ENCODE results near the gene HNRNPDL.
A peak's percentile ranks its signal among the peaks of the same experiment; 100 is the strongest.

HNRNPDL gene

GRCh38 chr4:82437285-82438005 lies 7.2 kb upstream of the HNRNPDL start:
- H4K20me1 ChIP-seq (ENCODE audit: control insufficient read depth, insufficient read depth, low read depth, low read length): peaks cover 29% of the 10 kb centered on the region
- peaks cover 100% of the 10 kb centered on the region for H3K79me2 ChIP-seq (ENCODE audit: control insufficient read depth, low read length)
- H3K4me2 ChIP-seq (ENCODE audit: low read length): peak overlapping the region; percentile 26
- no peaks in the 10 kb centered on the region for H3F3A ChIP-seq (ENCODE audit: control insufficient read depth, insufficient read depth)
- no peaks in the 10 kb centered on the region for H3K27me3 ChIP-seq (ENCODE audit: control insufficient read depth, low read length)
- H3K4me3 ChIP-seq (ENCODE audit: low read length): no peak overlapping the region
- H3K27ac ChIP-seq (ENCODE audit: low read depth, low read length): no peak overlapping the region
- H3K9me2 ChIP-seq (replicated peaks; ENCODE audit: control insufficient read depth, low read length): no peaks in the 10 kb centered on the region
- H3K4me1 ChIP-seq (ENCODE audit: control insufficient read depth, low read length): peaks cover 60% of the 10 kb centered on the region
- TF ChIP-seq EZH2phosphoT487 (IDR thresholded peaks at IDR 0.05; ENCODE audit: borderline replicate concordance, low read length): no peak
- TF ChIP-seq CTCF (IDR thresholded peaks at IDR 0.05; ENCODE audit: low read depth, low read length, poor library complexity, severe bottlenecking): no peak
- peaks cover 84% of the 10 kb centered on the region for H3K36me3 ChIP-seq (ENCODE audit: control insufficient read depth, low read length)
- no peaks in the 10 kb centered on the region for H3K9me3 ChIP-seq (ENCODE audit: control insufficient read depth, insufficient read depth, low read length)

GRCh38 chr4:82436780-82437179 lies 6.5 kb upstream of the HNRNPDL start:
- Histone ChIP-seq H3K4me1 (ENCODE audit: control insufficient read depth, low read length) (peaks cover 67% of the 10 kb centered on the region), H3K9me3 (ENCODE audit: control insufficient read depth, insufficient read depth, low read length) (no peaks in the 10 kb centered on the region), H3K4me3 (ENCODE audit: low read length) (no peak overlapping the region), H3K4me2 (ENCODE audit: low read length) (peak overlapping the region; percentile 26), H3F3A (ENCODE audit: control insufficient read depth, insufficient read depth) (no peaks in the 10 kb centered on the region), H3K27ac (ENCODE audit: low read depth, low read length) (no peak overlapping the region), H3K9me2 (replicated peaks; ENCODE audit: control insufficient read depth, low read length) (no peaks in the 10 kb centered on the region), H3K27me3 (ENCODE audit: control insufficient read depth, low read length) (no peaks in the 10 kb centered on the region), H4K20me1 (ENCODE audit: control insufficient read depth, insufficient read depth, low read depth, low read length) (peaks cover 26% of the 10 kb centered on the region), H3K79me2 (ENCODE audit: control insufficient read depth, low read length) (peaks cover 100% of the 10 kb centered on the region), H3K36me3 (ENCODE audit: control insufficient read depth, low read length) (peaks cover 86% of the 10 kb centered on the region)
- TF ChIP-seq CTCF (IDR thresholded peaks at IDR 0.05; ENCODE audit: low read depth, low read length, poor library complexity, severe bottlenecking) (no peak), EZH2phosphoT487 (IDR thresholded peaks at IDR 0.05; ENCODE audit: borderline replicate concordance, low read length) (no peak)

GRCh38 chr4:82436130-82436529 lies 5.9 kb upstream of the HNRNPDL start:
- Histone ChIP-seq H3K36me3 (ENCODE audit: control insufficient read depth, low read length) (peaks cover 89% of the 10 kb centered on the region), H3K4me2 (ENCODE audit: low read length) (peak overlapping the region; percentile 26; the same call in 1 of the 2 replicates), H3K9me3 (ENCODE audit: control insufficient read depth, insufficient read depth, low read length) (no peaks in the 10 kb centered on the region), H3K4me3 (ENCODE audit: low read length) (no peak overlapping the region), H3F3A (ENCODE audit: control insufficient read depth, insufficient read depth) (no peaks in the 10 kb centered on the region), H3K79me2 (ENCODE audit: control insufficient read depth, low read length) (peaks cover 100% of the 10 kb centered on the region), H3K9me2 (replicated peaks; ENCODE audit: control insufficient read depth, low read length) (no peaks in the 10 kb centered on the region), H3K4me1 (ENCODE audit: control insufficient read depth, low read length) (peaks cover 72% of the 10 kb centered on the region), H4K20me1 (ENCODE audit: control insufficient read depth, insufficient read depth, low read depth, low read length) (peaks cover 27% of the 10 kb centered on the region), H3K27me3 (ENCODE audit: control insufficient read depth, low read length) (no peaks in the 10 kb centered on the region), H3K27ac (ENCODE audit: low read depth, low read length) (no peak overlapping the region)
- no peak for TF ChIP-seq EZH2phosphoT487 (IDR thresholded peaks at IDR 0.05; ENCODE audit: borderline replicate concordance, low read length)

- H4K20me1 ChIP-seq (ENCODE audit: control insufficient read depth, insufficient read depth, low read depth, low read length): peaks cover 23% of the 10 kb centered on the region
- H3K4me2 ChIP-seq (ENCODE audit: low read length): no peak overlapping the region
- H3K27ac ChIP-seq (ENCODE audit: low read depth, low read length): no peak overlapping the region
- H3K27me3 ChIP-seq (ENCODE audit: control insufficient read depth, low read length): no peaks in the 10 kb centered on the region
- peaks cover 83% of the 10 kb centered on the region for H3K36me3 ChIP-seq (ENCODE audit: control insufficient read depth, low read length)
- peaks cover 97% of the 10 kb centered on the region for H3K79me2 ChIP-seq (ENCODE audit: control insufficient read depth, low read length)
- no peaks in the 10 kb centered on the region for H3K9me2 ChIP-seq (replicated peaks; ENCODE audit: control insufficient read depth, low read length)
- H3K9me3 ChIP-seq (ENCODE audit: control insufficient read depth, insufficient read depth, low read length): no peaks in the 10 kb centered on the region
- H3F3A ChIP-seq (ENCODE audit: control insufficient read depth, insufficient read depth): no peaks in the 10 kb centered on the region
- H3K4me1 ChIP-seq (ENCODE audit: control insufficient read depth, low read length): peaks cover 68% of the 10 kb centered on the region
- no peak overlapping the region for H3K4me3 ChIP-seq (ENCODE audit: low read length)
- TF ChIP-seq CTCF (IDR thresholded peaks at IDR 0.05; ENCODE audit: low read depth, low read length, poor library complexity, severe bottlenecking): no peak
- TF ChIP-seq EZH2phosphoT487 (IDR thresholded peaks at IDR 0.05; ENCODE audit: borderline replicate concordance, low read length): no peak
These were observed 4.7 kb upstream of the HNRNPDL start for GRCh38 chr4:82434949-82435348.

All from DOHH2 (cell line).